ENCODE measurements around the gene NUDT8.

Gene NUDT8

GRCh38 chr11:67608486-67608885, 21.3 kb downstream of the NUDT8 start:
- no peak overlapping the region for H3K27ac ChIP-seq
- in situ Hi-C loops (cut with HindIII; ENCODE audit: low pct_ligation_motif_present, low sequenced_read_pairs) = no loop called here
- H3K36me3 ChIP-seq (replicated peaks) = peaks cover 6% of the 10 kb centered on the region
- no peak for DNase-seq
- no peaks in the 10 kb centered on the region for H3K27me3 ChIP-seq (replicated peaks)
- TF ChIP-seq, protein P1, sequence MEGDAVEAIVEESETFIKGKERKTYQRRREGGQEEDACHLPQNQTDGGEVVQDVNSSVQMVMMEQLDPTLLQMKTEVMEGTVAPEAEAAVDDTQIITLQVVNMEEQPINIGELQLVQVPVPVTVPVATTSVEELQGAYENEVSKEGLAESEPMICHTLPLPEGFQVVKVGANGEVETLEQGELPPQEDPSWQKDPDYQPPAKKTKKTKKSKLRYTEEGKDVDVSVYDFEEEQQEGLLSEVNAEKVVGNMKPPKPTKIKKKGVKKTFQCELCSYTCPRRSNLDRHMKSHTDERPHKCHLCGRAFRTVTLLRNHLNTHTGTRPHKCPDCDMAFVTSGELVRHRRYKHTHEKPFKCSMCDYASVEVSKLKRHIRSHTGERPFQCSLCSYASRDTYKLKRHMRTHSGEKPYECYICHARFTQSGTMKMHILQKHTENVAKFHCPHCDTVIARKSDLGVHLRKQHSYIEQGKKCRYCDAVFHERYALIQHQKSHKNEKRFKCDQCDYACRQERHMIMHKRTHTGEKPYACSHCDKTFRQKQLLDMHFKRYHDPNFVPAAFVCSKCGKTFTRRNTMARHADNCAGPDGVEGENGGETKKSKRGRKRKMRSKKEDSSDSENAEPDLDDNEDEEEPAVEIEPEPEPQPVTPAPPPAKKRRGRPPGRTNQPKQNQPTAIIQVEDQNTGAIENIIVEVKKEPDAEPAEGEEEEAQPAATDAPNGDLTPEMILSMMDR (IDR thresholded peaks at IDR 0.05; ENCODE audit: low read depth, low read length, missing control alignments) = no peak
- H3K4me3 ChIP-seq (ENCODE audit: low read depth, low read length) = no peak overlapping the region

DNA sequence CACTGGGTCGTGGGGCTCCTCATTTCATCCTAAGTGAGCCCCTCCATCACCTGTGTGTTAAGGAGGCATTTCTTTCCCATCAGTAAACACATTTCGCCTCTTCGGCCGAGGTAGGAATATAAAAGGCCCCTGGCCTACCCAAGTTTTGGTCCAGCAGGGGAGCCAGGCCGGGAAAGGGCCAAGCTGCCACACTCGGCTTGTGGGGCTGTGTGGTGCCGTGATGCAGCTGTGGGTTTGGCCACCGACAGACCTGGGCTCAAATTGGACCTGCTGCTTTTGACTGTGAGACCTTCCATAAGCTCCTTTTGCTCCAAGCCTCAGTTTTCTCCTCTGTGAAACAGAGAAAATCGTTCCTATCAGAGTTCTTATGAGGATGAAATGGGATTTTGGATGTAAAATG, 22.2 kb downstream of the NUDT8 start:
- no peak overlapping the region for H3K27ac ChIP-seq
- TF ChIP-seq, protein P1 (IDR thresholded peaks at IDR 0.05; ENCODE audit: low read depth, low read length, missing control alignments) = no peak
- H3K36me3 ChIP-seq (replicated peaks) = peaks cover 6% of the 10 kb centered on the region
- DNase-seq = no peak
- in situ Hi-C loops (cut with HindIII; ENCODE audit: low pct_ligation_motif_present, low sequenced_read_pairs) = no loop called here
- peak overlapping the region; percentile 89 for H3K4me3 ChIP-seq (ENCODE audit: low read depth, low read length)
- no peaks in the 10 kb centered on the region for H3K27me3 ChIP-seq (replicated peaks)

DNA sequence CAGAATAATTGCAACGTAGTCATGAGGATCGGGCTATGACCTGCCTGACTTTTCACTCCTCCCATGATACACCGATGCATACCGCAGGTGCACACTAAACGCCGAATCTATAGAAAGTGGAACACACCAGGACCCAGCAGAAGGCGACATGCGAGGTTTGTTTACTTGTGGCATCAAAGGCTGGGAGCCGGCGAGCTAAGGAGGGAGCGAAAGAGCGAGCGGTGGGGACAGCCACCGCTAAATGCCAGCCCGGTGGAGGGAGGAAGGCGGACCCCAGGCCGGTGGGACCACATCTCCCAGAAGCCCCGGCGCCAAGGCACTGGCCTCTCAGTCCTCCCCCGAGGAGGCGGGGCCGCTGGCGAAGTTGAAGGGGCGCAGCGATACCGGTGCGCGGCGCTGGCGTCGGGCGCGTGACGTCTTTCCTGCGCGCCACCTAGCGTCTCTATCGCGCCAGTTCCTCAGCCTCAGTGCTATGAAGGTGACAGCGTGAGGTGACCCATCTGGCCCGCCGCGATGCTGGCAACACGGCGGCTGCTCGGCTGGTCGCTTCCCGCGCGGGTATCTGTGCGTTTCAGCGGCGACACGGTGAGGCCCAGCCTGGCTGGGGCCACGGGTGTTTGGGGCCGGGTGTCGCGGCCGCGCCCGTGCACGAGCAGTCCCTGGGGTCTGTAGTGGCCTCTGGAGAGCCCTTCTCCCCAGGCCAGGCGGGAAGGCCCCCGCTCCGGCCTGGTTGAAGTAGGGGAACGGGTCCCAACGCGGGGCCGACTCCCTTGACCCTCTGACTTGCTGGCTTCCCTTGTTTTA, 23.0 kb downstream of the NUDT8 start, which contains the start of gene NDUFV1:
TSS of gene NDUFV1 (plus strand) at position 445 of the 804 bp plus-strand sequence. CDS start at position 514, 69 bp downstream.
- in situ Hi-C loops (cut with HindIII; ENCODE audit: low pct_ligation_motif_present, low sequenced_read_pairs) = no loop called here

GRCh38 chr11:67606093-67606491, 23.6 kb downstream of the NUDT8 start:
- DNase-seq = no peak
- TF ChIP-seq, protein P1 (IDR thresholded peaks at IDR 0.05; ENCODE audit: low read depth, low read length, missing control alignments) = no peak
- Histone ChIP-seq H3K27me3 (replicated peaks) (no peaks in the 10 kb centered on the region), H3K36me3 (replicated peaks) (peaks cover 6% of the 10 kb centered on the region), H3K27ac (no peak overlapping the region), H3K4me3 (ENCODE audit: low read depth, low read length) (peak overlapping the region; percentile 89)
- in situ Hi-C loops (cut with HindIII; ENCODE audit: low pct_ligation_motif_present, low sequenced_read_pairs) = no loop called here

More for the DNA sequence above, 23.0 kb downstream of the NUDT8 start, which contains the start of gene NDUFV1:
- TF ChIP-seq, protein P1 (IDR thresholded peaks at IDR 0.05; ENCODE audit: low read depth, low read length, missing control alignments) = peak; percentile 56
- peak within 1 kb of the TSS; percentile 89 for H3K4me3 ChIP-seq (ENCODE audit: low read depth, low read length)
- H3K27me3 ChIP-seq (replicated peaks) = no peaks in the 10 kb centered on the region
- peak within 1 kb of the TSS; percentile 58 for H3K27ac ChIP-seq
- DNase-seq = peak; percentile 85
- peaks cover 6% of the 10 kb centered on the region for H3K36me3 ChIP-seq (replicated peaks)

GRCh38 chr11:67605231-67606011, 24.3 kb downstream of the NUDT8 start:
- peaks cover under 1% of the 10 kb centered on the region for H3K27me3 ChIP-seq (replicated peaks)
- in situ Hi-C loops (cut with HindIII; ENCODE audit: low pct_ligation_motif_present, low sequenced_read_pairs) = no loop called here
- no peak for DNase-seq
- H3K36me3 ChIP-seq (replicated peaks) = peaks cover 4% of the 10 kb centered on the region
- H3K27ac ChIP-seq = no peak overlapping the region
- TF ChIP-seq, protein P1 (IDR thresholded peaks at IDR 0.05; ENCODE audit: low read depth, low read length, missing control alignments) = no peak
- no peak overlapping the region for H3K4me3 ChIP-seq (ENCODE audit: low read depth, low read length)

All from brain microvascular endothelial cell (primary cell).